ENCODE data around the gene PRKN. TPM values are rescaled to one million over a fixed set of nuclear protein-coding genes. Genes with fewer than 3 reads are reported as not detected.

Gene PRKN
- total and polyA plus RNA-seq, 5 donors from 2014 or later = 0.24 to 3.7 (median 2.5) TPM

DNA sequence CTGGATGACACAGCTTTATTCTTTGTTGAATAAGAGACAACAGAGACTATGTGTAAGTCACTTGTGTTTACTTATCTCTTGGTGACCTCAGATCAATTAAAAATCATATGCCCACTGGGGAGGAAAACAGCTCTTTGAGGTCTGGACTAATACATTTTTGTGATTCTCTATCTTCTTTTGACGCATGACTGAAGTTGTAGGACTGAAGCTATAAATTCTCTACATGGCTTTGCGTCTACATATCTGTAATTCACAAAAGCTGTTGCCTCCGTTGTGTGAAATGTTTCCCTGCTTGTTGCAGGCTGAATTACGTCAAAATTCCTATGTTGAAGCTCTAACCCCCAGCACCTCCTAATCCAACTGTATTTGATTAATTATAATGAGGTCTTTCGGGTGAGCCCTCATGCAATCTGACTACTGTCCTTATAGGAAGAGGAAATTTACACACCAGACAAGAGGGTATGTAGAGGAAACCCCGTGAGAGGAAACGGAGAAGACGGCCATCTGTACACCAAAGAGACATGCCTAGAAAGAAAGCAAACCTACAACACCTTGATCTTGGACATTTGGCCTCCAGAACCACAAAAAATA, 481.6 kb downstream of the PRKN start:
- H3K36me3 Mint-ChIP-seq = peaks cover 3% of the 10 kb centered on the region
- H3K27ac Mint-ChIP-seq = no peak overlapping the region

DNA sequence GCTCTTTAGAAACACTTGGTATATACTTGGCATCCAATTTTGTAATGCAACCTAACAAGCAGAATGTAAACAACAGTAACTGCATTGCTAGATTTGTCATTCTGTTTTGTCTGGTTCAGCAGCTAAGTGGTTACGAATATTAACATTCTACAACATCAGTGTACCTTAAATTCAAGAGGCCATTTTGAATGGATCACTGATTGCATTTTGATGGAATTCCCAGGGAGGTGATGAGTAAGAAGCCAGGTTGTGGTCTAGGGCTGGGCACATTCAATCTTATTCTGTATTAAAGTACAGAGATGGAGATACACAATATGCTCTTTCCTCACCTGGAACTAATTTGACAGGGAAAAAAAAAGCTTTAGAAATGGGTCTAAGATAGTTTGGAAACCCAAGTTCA, 483.5 kb downstream of the PRKN start:
- H3K27me3 ChIP-seq (ENCODE audit: control insufficient read depth, insufficient read depth, low read length) = no peaks in the 10 kb centered on the region
- H3K36me3 ChIP-seq (ENCODE audit: control insufficient read depth, insufficient read depth, low read length) = no peaks in the 10 kb centered on the region
- Mint-ChIP-seq H3K36me3 (no peaks in the 10 kb centered on the region), H3K9me3 (no peaks in the 10 kb centered on the region), H3K4me1 (no peaks in the 10 kb centered on the region), H3K4me3 (no peak overlapping the region), H3K27ac (no peak overlapping the region), H3K27me3 (no peaks in the 10 kb centered on the region)
- DNase-seq (no peak), ATAC-seq (ENCODE audit: low read depth in 2 of 2) (no peak)
- no peak overlapping the region for H3K4me3 ChIP-seq (ENCODE audit: low read depth, low read length)
- no peak overlapping the region for H3K27ac ChIP-seq (ENCODE audit: insufficient read depth, low read length, poor library complexity, severe bottlenecking)
- H3K4me1 ChIP-seq (ENCODE audit: control insufficient read depth, insufficient read depth, low read length, poor library complexity, severe bottlenecking) = no peaks in the 10 kb centered on the region
- H3K9me3 ChIP-seq (ENCODE audit: control insufficient read depth in 2 of 2, low read length in 2 of 2) = no peaks in the 10 kb centered on the region

More for the DNA sequence above, 481.6 kb downstream of the PRKN start:
- H3K4me3 ChIP-seq (ENCODE audit: low read depth, low read length) = no peak overlapping the region
- H3K4me1 ChIP-seq (ENCODE audit: control insufficient read depth, insufficient read depth, low read length, poor library complexity, severe bottlenecking) = no peaks in the 10 kb centered on the region
- Mint-ChIP-seq H3K4me3 (no peak overlapping the region), H3K4me1 (no peaks in the 10 kb centered on the region), H3K9me3 (no peaks in the 10 kb centered on the region), H3K27me3 (no peaks in the 10 kb centered on the region)
- H3K36me3 ChIP-seq (ENCODE audit: control insufficient read depth, insufficient read depth, low read length) = no peaks in the 10 kb centered on the region
- H3K9me3 ChIP-seq (ENCODE audit: control insufficient read depth in 2 of 2, low read length in 2 of 2) = no peaks in the 10 kb centered on the region
- no peak for DNase-seq
- no peak overlapping the region for H3K27ac ChIP-seq (ENCODE audit: insufficient read depth, low read length, poor library complexity, severe bottlenecking)
- ATAC-seq (ENCODE audit: low read depth in 2 of 2) = no peak
- H3K27me3 ChIP-seq (ENCODE audit: control insufficient read depth, insufficient read depth, low read length) = no peaks in the 10 kb centered on the region

DNA sequence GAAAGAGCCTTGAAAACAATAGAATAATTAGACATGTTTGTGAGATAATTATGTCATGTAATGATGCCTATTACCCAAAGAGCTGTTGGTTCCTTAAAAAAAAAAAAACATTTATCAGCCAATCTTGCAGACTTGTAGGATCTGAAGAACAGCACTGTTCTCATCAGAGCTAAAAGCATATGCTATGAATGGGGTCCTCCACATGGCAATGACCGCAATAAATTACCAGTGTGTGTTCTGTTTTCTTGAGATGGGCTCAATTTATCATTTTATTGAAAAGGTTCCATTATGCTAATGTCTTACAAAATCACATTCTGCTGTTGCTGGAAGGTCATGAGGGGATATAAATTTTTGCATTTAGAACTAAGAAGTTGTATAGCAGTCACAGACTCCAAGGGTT, 484.7 kb downstream of the PRKN start:
- H3K4me1 Mint-ChIP-seq = no peaks in the 10 kb centered on the region

DNA sequence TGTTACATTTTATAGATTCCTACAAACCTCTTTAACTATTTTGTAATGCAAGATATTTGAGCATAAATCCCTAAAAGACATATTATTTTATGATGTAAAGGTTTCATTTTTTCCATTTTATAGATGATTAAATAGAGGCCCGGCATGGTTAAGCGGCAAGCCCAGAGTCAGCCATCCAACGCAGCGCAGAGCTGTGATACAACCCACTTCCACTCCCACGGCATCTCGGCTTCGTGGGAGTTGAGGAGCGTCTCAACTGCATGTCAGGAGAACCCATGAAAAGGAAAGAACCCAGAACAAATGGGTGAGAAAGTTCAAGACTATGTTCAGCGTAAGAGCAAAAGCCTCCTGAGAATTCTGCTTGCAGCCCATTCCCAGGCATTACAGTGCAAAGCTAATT, 488.2 kb downstream of the PRKN start:
- ATAC-seq (ENCODE audit: low read depth in 2 of 2) (no peak), DNase-seq (no peak)
- no peaks in the 10 kb centered on the region for H3K36me3 Mint-ChIP-seq
- no peak overlapping the region for H3K27ac Mint-ChIP-seq
- H3K4me3 Mint-ChIP-seq = no peak overlapping the region
- H3K4me3 ChIP-seq (ENCODE audit: low read depth, low read length) = no peak overlapping the region
- no peaks in the 10 kb centered on the region for H3K4me1 ChIP-seq (ENCODE audit: control insufficient read depth, insufficient read depth, low read length, poor library complexity, severe bottlenecking)
- no peaks in the 10 kb centered on the region for H3K36me3 ChIP-seq (ENCODE audit: control insufficient read depth, insufficient read depth, low read length)
- no peaks in the 10 kb centered on the region for H3K9me3 ChIP-seq (ENCODE audit: control insufficient read depth in 2 of 2, low read length in 2 of 2)
- H3K27ac ChIP-seq (ENCODE audit: insufficient read depth, low read length, poor library complexity, severe bottlenecking) = no peak overlapping the region
- no peaks in the 10 kb centered on the region for H3K27me3 Mint-ChIP-seq
- peaks cover 0 to 2% (median 0%) of the 10 kb centered on the region in 7 donors for H3K9me3 Mint-ChIP-seq
- no peaks in the 10 kb centered on the region for H3K27me3 ChIP-seq (ENCODE audit: control insufficient read depth, insufficient read depth, low read length)
- H3K4me1 Mint-ChIP-seq = no peaks in the 10 kb centered on the region

More for the DNA sequence above, 484.7 kb downstream of the PRKN start:
- no peak overlapping the region for H3K4me3 Mint-ChIP-seq
- no peak overlapping the region for H3K27ac Mint-ChIP-seq
- no peaks in the 10 kb centered on the region for H3K4me1 ChIP-seq (ENCODE audit: control insufficient read depth, insufficient read depth, low read length, poor library complexity, severe bottlenecking)
- H3K27me3 Mint-ChIP-seq = no peaks in the 10 kb centered on the region
- no peak overlapping the region for H3K27ac ChIP-seq (ENCODE audit: insufficient read depth, low read length, poor library complexity, severe bottlenecking)
- ATAC-seq (ENCODE audit: low read depth in 2 of 2) (no peak), DNase-seq (no peak)
- no peaks in the 10 kb centered on the region for H3K36me3 Mint-ChIP-seq
- H3K27me3 ChIP-seq (ENCODE audit: control insufficient read depth, insufficient read depth, low read length) = no peaks in the 10 kb centered on the region
- no peak overlapping the region for H3K4me3 ChIP-seq (ENCODE audit: low read depth, low read length)
- H3K36me3 ChIP-seq (ENCODE audit: control insufficient read depth, insufficient read depth, low read length) = no peaks in the 10 kb centered on the region
- H3K9me3 Mint-ChIP-seq = no peaks in the 10 kb centered on the region
- no peaks in the 10 kb centered on the region for H3K9me3 ChIP-seq (ENCODE audit: control insufficient read depth in 2 of 2, low read length in 2 of 2)

DNA sequence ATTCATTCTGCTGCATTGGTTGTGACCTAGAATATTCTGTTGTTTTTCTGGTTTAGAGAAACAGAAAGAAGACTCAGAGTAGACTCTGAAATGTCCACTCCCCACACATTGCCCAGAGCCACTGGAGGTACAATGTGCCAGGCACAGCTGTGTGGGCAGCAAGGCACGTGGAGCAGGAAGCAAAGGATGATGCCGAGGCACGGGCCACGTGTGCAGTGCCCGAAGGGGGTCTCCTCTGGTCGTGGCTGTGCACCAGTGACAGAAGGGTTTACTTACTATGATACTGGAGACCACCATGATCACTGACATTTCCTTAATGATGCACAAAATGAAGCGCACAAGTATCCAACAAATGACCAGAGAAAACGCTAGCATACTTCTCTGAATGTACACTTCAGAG, 488.9 kb downstream of the PRKN start:
- peaks cover 0 to 2% (median 0%) of the 10 kb centered on the region in 7 donors for H3K9me3 Mint-ChIP-seq
- Histone ChIP-seq H3K36me3 (ENCODE audit: control insufficient read depth, insufficient read depth, low read length) (no peaks in the 10 kb centered on the region), H3K4me1 (ENCODE audit: control insufficient read depth, insufficient read depth, low read length, poor library complexity, severe bottlenecking) (no peaks in the 10 kb centered on the region), H3K27me3 (ENCODE audit: control insufficient read depth, insufficient read depth, low read length) (no peaks in the 10 kb centered on the region), H3K27ac (ENCODE audit: insufficient read depth, low read length, poor library complexity, severe bottlenecking) (no peak overlapping the region), H3K4me3 (ENCODE audit: low read depth, low read length) (no peak overlapping the region), H3K9me3 (ENCODE audit: control insufficient read depth in 2 of 2, low read length in 2 of 2) (no peaks in the 10 kb centered on the region)
- DNase-seq = no peak
- no peaks in the 10 kb centered on the region for H3K27me3 Mint-ChIP-seq
- no peak overlapping the region for H3K4me3 Mint-ChIP-seq
- H3K36me3 Mint-ChIP-seq = no peaks in the 10 kb centered on the region
- no peak for ATAC-seq (ENCODE audit: low read depth in 2 of 2)
- no peak overlapping the region for H3K27ac Mint-ChIP-seq
- no peaks in the 10 kb centered on the region for H3K4me1 Mint-ChIP-seq

DNA sequence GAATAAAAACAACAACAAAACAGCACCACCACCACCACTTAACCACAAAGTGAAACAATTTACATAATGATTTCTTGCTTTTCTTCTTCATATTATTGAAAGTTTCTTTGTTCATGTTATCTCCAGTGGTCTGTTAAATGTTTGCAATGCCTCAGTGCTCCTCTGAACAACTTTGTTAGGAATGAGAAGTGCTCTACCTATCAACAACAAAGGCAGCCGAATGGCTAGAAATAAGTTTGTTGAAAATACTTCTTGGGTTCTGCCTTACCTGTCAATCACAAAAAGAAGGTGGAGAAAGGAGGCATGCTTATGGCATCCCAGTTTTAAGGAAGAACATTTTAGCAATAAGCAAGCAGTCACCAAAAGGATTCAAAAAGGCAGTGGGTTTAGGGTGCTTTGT, 490.2 kb downstream of the PRKN start:
- Mint-ChIP-seq H3K36me3 (no peaks in the 10 kb centered on the region), H3K9me3 (peaks cover 0 to 2% (median 0%) of the 10 kb centered on the region in 7 donors), H3K27me3 (no peaks in the 10 kb centered on the region), H3K4me1 (no peaks in the 10 kb centered on the region), H3K27ac (no peak overlapping the region), H3K4me3 (no peak overlapping the region)
- ATAC-seq (ENCODE audit: low read depth in 2 of 2) (no peak), DNase-seq (no peak)
- Histone ChIP-seq H3K27ac (ENCODE audit: insufficient read depth, low read length, poor library complexity, severe bottlenecking) (no peak overlapping the region), H3K36me3 (ENCODE audit: control insufficient read depth, insufficient read depth, low read length) (no peaks in the 10 kb centered on the region), H3K9me3 (ENCODE audit: control insufficient read depth in 2 of 2, low read length in 2 of 2) (no peaks in the 10 kb centered on the region), H3K4me3 (ENCODE audit: low read depth, low read length) (no peak overlapping the region), H3K27me3 (ENCODE audit: control insufficient read depth, insufficient read depth, low read length) (no peaks in the 10 kb centered on the region), H3K4me1 (ENCODE audit: control insufficient read depth, insufficient read depth, low read length, poor library complexity, severe bottlenecking) (no peaks in the 10 kb centered on the region)

DNA sequence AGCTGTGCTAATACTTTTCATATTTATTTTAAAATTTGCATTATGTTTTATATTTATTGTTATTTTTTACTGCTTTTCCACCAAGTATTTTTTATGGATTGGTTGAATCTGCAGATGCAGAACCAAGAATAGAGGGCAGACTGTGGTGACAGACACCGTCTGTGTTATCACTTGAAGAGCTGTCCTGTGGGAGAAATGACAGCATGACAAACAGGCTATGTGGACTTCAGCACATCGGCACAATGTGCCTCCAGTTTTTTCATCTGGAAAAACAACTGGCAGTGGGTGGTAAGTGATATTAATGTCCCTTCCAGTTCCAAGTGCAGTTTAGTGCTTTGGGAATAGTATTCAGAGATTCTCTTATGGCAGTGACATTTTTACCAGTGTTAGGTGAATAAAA, 492.9 kb downstream of the PRKN start:
- H3K4me3 Mint-ChIP-seq = no peak overlapping the region
- no peaks in the 10 kb centered on the region for H3K9me3 ChIP-seq (ENCODE audit: control insufficient read depth in 2 of 2, low read length in 2 of 2)
- no peak overlapping the region for H3K4me3 ChIP-seq (ENCODE audit: low read depth, low read length)
- no peak overlapping the region for H3K27ac ChIP-seq (ENCODE audit: insufficient read depth, low read length, poor library complexity, severe bottlenecking)
- H3K36me3 ChIP-seq (ENCODE audit: control insufficient read depth, insufficient read depth, low read length) = no peaks in the 10 kb centered on the region
- DNase-seq = no peak
- H3K9me3 Mint-ChIP-seq = peaks cover 0 to 4% (median 0%) of the 10 kb centered on the region in 7 donors
- no peaks in the 10 kb centered on the region for H3K27me3 Mint-ChIP-seq
- no peaks in the 10 kb centered on the region for H3K4me1 Mint-ChIP-seq
- no peak for ATAC-seq (ENCODE audit: low read depth in 2 of 2)
- no peaks in the 10 kb centered on the region for H3K4me1 ChIP-seq (ENCODE audit: control insufficient read depth, insufficient read depth, low read length, poor library complexity, severe bottlenecking)
- H3K36me3 Mint-ChIP-seq = no peaks in the 10 kb centered on the region
- H3K27ac Mint-ChIP-seq = no peak overlapping the region
- no peaks in the 10 kb centered on the region for H3K27me3 ChIP-seq (ENCODE audit: control insufficient read depth, insufficient read depth, low read length)

DNA sequence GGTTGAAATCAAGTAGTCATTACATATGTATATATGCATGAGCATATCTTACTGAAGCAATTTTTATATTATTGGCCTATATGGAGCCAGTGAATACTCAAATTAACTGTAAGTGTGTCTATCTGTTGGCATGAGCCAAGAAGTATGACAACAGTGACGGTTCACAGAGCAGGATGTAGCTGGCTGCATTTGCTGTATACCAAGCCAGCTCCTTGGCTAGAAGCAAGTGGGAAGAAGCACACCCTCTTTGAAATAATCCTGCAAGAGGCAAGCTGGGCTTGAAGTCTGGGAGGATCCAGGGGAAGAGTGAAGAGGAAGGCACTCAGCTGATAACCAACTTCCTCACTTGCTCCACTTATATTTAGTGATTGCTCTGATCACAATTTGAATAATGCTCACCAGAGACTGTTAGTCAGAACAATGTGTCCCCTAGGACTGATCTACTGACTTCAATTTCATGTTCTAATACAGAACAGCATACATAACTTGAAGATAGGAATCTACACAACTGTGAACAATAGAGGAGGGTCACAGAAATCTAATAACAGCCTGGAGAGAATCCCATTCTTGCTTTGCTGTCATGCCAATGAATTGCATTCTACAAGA, 497.3 kb downstream of the PRKN start:
- Mint-ChIP-seq H3K4me3 (no peak overlapping the region), H3K36me3 (no peaks in the 10 kb centered on the region), H3K27ac (no peak overlapping the region), H3K9me3 (peaks cover 0 to 6% (median 2%) of the 10 kb centered on the region in 7 donors), H3K4me1 (no peaks in the 10 kb centered on the region), H3K27me3 (no peaks in the 10 kb centered on the region)
- no peaks in the 10 kb centered on the region for H3K4me1 ChIP-seq (ENCODE audit: control insufficient read depth, insufficient read depth, low read length, poor library complexity, severe bottlenecking)
- no peak overlapping the region for H3K27ac ChIP-seq (ENCODE audit: insufficient read depth, low read length, poor library complexity, severe bottlenecking)
- no peaks in the 10 kb centered on the region for H3K9me3 ChIP-seq (ENCODE audit: control insufficient read depth in 2 of 2, low read length in 2 of 2)
- DNase-seq (no peak), ATAC-seq (ENCODE audit: low read depth in 2 of 2) (no peak)
- H3K4me3 ChIP-seq (ENCODE audit: low read depth, low read length) = no peak overlapping the region
- H3K27me3 ChIP-seq (ENCODE audit: control insufficient read depth, insufficient read depth, low read length) = no peaks in the 10 kb centered on the region
- H3K36me3 ChIP-seq (ENCODE audit: control insufficient read depth, insufficient read depth, low read length) = no peaks in the 10 kb centered on the region
